ENCODE results near the gene SLC16A2.

- TF ChIP-seq CTCF (conservative IDR thresholded peaks at IDR 0.05; ENCODE audit: low read length) (no peak), EZH2phosphoT487 (IDR thresholded peaks at IDR 0.05; ENCODE audit: borderline replicate concordance) (no peak)
Measured at GRCh38 chrX:74467656-74468055, 46.4 kb downstream of the SLC16A2 start.

All from Loucy (cell line).